Measurements from ENCODE around the gene YOD1. TPM values are rescaled to one million over a fixed set of nuclear protein-coding genes. Genes with fewer than 3 reads are reported as not detected.

YOD1 gene
- total RNA-seq, 5 donors from 2014 or later (not counting 1 experiment from before 2014, with no cell fraction given) = 7.8 to 13.5 (median 8.7) TPM

- Mint-ChIP-seq H3K4me1 (peaks cover 28 to 32% (median 31%) of the 10 kb centered on the region in 3 donors), H3K27me3 (peaks cover 3 to 16% of the 10 kb centered on the region in 2 donors), H3K4me3 (peak within 1 kb of the TSS; percentile 71 to 77 (median 77)), H3K36me3 (no peaks in the 10 kb centered on the region), H3K9me3 (no peaks in the 10 kb centered on the region), H3K27ac (peak within 1 kb of the TSS; percentile 85 to 87)
- Histone ChIP-seq H3K36me3 (ENCODE audit: control insufficient read depth in 2 of 2, extremely low read depth in 1 of 2, insufficient read depth in 1 of 2, low read length in 1 of 2) (no peaks in the 10 kb centered on the region), H3K4me3 (ENCODE audit: control insufficient read depth in 1 of 2, extremely low read depth in 1 of 2, low read length in 1 of 2) (peak within 1 kb of the TSS; percentile 20 to 52), H3K27me3 (replicated peaks in 1 of 2; ENCODE audit: control insufficient read depth in 2 of 2, extremely low read depth in 1 of 2, insufficient read depth in 2 of 2, low read length in 1 of 2) (peaks cover 0 to 4% of the 10 kb centered on the region in 2 experiments), H3K4me1 (ENCODE audit: control insufficient read depth in 1 of 2, extremely low read depth in 1 of 2, insufficient read depth in 2 of 2, low read length in 2 of 2) (peaks cover 4 to 12% of the 10 kb centered on the region in 2 experiments), H3K9me3 (no peaks in the 10 kb centered on the region), H3K27ac (ENCODE audit: low read length) (no peak within 1 kb of the TSS)
- DNase-seq = peak in 24 of 35 experiments; percentile 7 to 72 (median 28)
- POLR2A ChIA-PET = interaction anchor here (0.6 to 0.7 kb wide), 2 partner anchors 62 to 264 kb away, joined by 3 to 4 read pairs; no protein-coding TSS in a partner anchor
- CTCF ChIA-PET = interaction anchor here in 1 of 2 donors (0.6 to 1.2 kb wide), 5 partner anchors 9 to 933 kb away, joined by 3 to 4 read pairs (median 3); no protein-coding TSS in a partner anchor
- WGBS (ENCODE audit: insufficient coverage) = 63% methylated on average over 6 of the region's 9 CpGs
- ATAC-seq (replicated peaks in 1 of 4) = peak; percentile 41 to 96 (median 54)
Measured at GRCh38 chr1:207088701-207089626, 38.0 kb upstream of the YOD1 start, which contains the start of gene C4BPB. Gene C4BPB, plus strand, starts transcription at chr1:207088860. Its CDS starts 672 bp downstream, at chr1:207089532.

DNA sequence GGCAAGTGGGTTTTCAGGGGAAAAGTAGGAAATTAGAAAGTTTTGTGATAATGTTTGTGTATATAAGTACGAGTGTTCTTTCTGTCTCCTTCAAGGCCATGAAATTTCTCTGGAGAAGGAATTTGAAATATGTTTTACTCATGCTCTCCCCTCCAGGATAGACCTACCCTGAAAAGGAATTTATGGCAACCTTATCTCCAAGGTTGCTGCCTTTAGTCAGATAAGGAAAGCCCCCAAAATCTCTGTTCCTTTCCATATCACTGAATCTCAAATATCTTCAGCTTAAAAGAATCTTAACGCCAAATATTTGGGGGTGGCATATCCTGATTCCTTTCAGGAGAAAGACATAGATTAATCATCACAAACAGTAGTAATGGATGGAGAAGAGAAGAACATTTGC is 37.2 kb upstream of the YOD1 start:
- ChIA-PET CTCF (interaction anchor here in 1 of 2 donors (0.6 kb wide), 1 partner anchor 313 kb away, joined by 3 read pairs; no protein-coding TSS in a partner anchor), POLR2A (no interaction called here)
- no peak overlapping the region for H3K4me3 ChIP-seq (ENCODE audit: control insufficient read depth in 1 of 2, extremely low read depth in 1 of 2, low read length in 1 of 2)
- peaks cover 4 to 12% of the 10 kb centered on the region in 2 experiments for H3K4me1 ChIP-seq (ENCODE audit: control insufficient read depth in 1 of 2, extremely low read depth in 1 of 2, insufficient read depth in 2 of 2, low read length in 2 of 2)
- H3K27me3 ChIP-seq (replicated peaks in 1 of 2; ENCODE audit: control insufficient read depth in 2 of 2, extremely low read depth in 1 of 2, insufficient read depth in 2 of 2, low read length in 1 of 2) = peaks cover 0 to 4% of the 10 kb centered on the region in 2 experiments
- Mint-ChIP-seq H3K9me3 (no peaks in the 10 kb centered on the region), H3K4me3 (peak overlapping the region in 1 of 3 donors; percentile 71), H3K27ac (no peak overlapping the region), H3K4me1 (peaks cover 28 to 32% (median 31%) of the 10 kb centered on the region in 3 donors), H3K36me3 (no peaks in the 10 kb centered on the region), H3K27me3 (peaks cover 3 to 20% of the 10 kb centered on the region in 2 donors)
- no peaks in the 10 kb centered on the region for H3K9me3 ChIP-seq
- DNase-seq = no peak
- no peak overlapping the region for H3K27ac ChIP-seq (ENCODE audit: low read length)
- no CpG with 5 or more reads among the region's 2 CpGs for WGBS (ENCODE audit: insufficient coverage)
- no peak for ATAC-seq (replicated peaks in 1 of 4)
- no peaks in the 10 kb centered on the region for H3K36me3 ChIP-seq (ENCODE audit: control insufficient read depth in 2 of 2, extremely low read depth in 1 of 2, insufficient read depth in 1 of 2, low read length in 1 of 2)

- no peaks in the 10 kb centered on the region for H3K36me3 ChIP-seq (ENCODE audit: control insufficient read depth in 2 of 2, extremely low read depth in 1 of 2, insufficient read depth in 1 of 2, low read length in 1 of 2)
- no peak overlapping the region for H3K27ac Mint-ChIP-seq
Measured at GRCh38 chr1:207085887-207086286, 34.9 kb upstream of the YOD1 start.

GRCh38 chr1:207084701-207085180 is 33.7 kb upstream of the YOD1 start:
- DNase-seq (peak; percentile 9 to 80 (median 42)), ATAC-seq (replicated peaks in 1 of 4) (peak; percentile 54 to 83 (median 80))
- Mint-ChIP-seq H3K27ac (no peak overlapping the region), H3K36me3 (no peaks in the 10 kb centered on the region), H3K27me3 (peaks cover 3 to 29% of the 10 kb centered on the region in 2 donors), H3K4me1 (peaks cover 22 to 29% (median 26%) of the 10 kb centered on the region in 3 donors), H3K4me3 (no peak overlapping the region), H3K9me3 (no peaks in the 10 kb centered on the region)
- ChIA-PET CTCF (interaction anchor here (0.5 to 3.5 kb wide), 14 partner anchors 9 to 494 kb away, joined by 3 to 35 read pairs (median 4); no protein-coding TSS in a partner anchor), POLR2A (no interaction called here)
- Histone ChIP-seq H3K36me3 (ENCODE audit: control insufficient read depth in 2 of 2, extremely low read depth in 1 of 2, insufficient read depth in 1 of 2, low read length in 1 of 2) (no peaks in the 10 kb centered on the region), H3K27me3 (replicated peaks in 1 of 2; ENCODE audit: control insufficient read depth in 2 of 2, extremely low read depth in 1 of 2, insufficient read depth in 2 of 2, low read length in 1 of 2) (peaks cover 0 to 4% of the 10 kb centered on the region in 2 experiments), H3K27ac (ENCODE audit: low read length) (no peak overlapping the region), H3K4me1 (ENCODE audit: control insufficient read depth in 1 of 2, extremely low read depth in 1 of 2, insufficient read depth in 2 of 2, low read length in 2 of 2) (peaks cover 4 to 9% of the 10 kb centered on the region in 2 experiments), H3K4me3 (ENCODE audit: control insufficient read depth in 1 of 2, extremely low read depth in 1 of 2, low read length in 1 of 2) (no peak overlapping the region), H3K9me3 (no peaks in the 10 kb centered on the region)
- 0% methylated on average over 3 of the region's 8 CpGs for WGBS (ENCODE audit: insufficient coverage)

More at GRCh38 chr1:207085887-207086286, 34.9 kb upstream of the YOD1 start:
- ChIA-PET CTCF (no interaction called here), POLR2A (no interaction called here)
- no peak overlapping the region for H3K4me3 Mint-ChIP-seq
- Histone ChIP-seq H3K27me3 (replicated peaks in 1 of 2; ENCODE audit: control insufficient read depth in 2 of 2, extremely low read depth in 1 of 2, insufficient read depth in 2 of 2, low read length in 1 of 2) (peaks cover 0 to 4% of the 10 kb centered on the region in 2 experiments), H3K4me3 (ENCODE audit: control insufficient read depth in 1 of 2, extremely low read depth in 1 of 2, low read length in 1 of 2) (no peak overlapping the region), H3K9me3 (no peaks in the 10 kb centered on the region), H3K27ac (ENCODE audit: low read length) (no peak overlapping the region), H3K4me1 (ENCODE audit: control insufficient read depth in 1 of 2, extremely low read depth in 1 of 2, insufficient read depth in 2 of 2, low read length in 2 of 2) (peaks cover 4 to 12% of the 10 kb centered on the region in 2 experiments)
- H3K9me3 Mint-ChIP-seq = no peaks in the 10 kb centered on the region
- ATAC-seq (replicated peaks in 1 of 4) = no peak
- H3K36me3 Mint-ChIP-seq = no peaks in the 10 kb centered on the region
- WGBS (ENCODE audit: insufficient coverage) = no CpG with 5 or more reads among the region's 3 CpGs
- no peak for DNase-seq
- H3K27me3 Mint-ChIP-seq = peaks cover 3 to 27% of the 10 kb centered on the region in 2 donors
- H3K4me1 Mint-ChIP-seq = peaks cover 28 to 32% (median 31%) of the 10 kb centered on the region in 3 donors

GRCh38 chr1:207084232-207084631 is 33.2 kb upstream of the YOD1 start:
- ATAC-seq (replicated peaks in 1 of 4) (no peak), DNase-seq (no peak)
- no peak overlapping the region for H3K27ac ChIP-seq (ENCODE audit: low read length)
- H3K9me3 ChIP-seq = no peaks in the 10 kb centered on the region
- ChIA-PET POLR2A (no interaction called here), CTCF (interaction anchor here (0.5 to 3.5 kb wide), 14 partner anchors 9 to 493 kb away, joined by 3 to 35 read pairs (median 4); no protein-coding TSS in a partner anchor)
- Mint-ChIP-seq H3K27ac (no peak overlapping the region), H3K4me1 (peaks cover 17 to 24% (median 20%) of the 10 kb centered on the region in 3 donors), H3K9me3 (no peaks in the 10 kb centered on the region), H3K4me3 (no peak overlapping the region), H3K36me3 (no peaks in the 10 kb centered on the region), H3K27me3 (peaks cover 3 to 29% of the 10 kb centered on the region in 2 donors)
- 100% methylated on average over 1 of the region's 2 CpGs for WGBS (ENCODE audit: insufficient coverage)
- H3K4me1 ChIP-seq (ENCODE audit: control insufficient read depth in 1 of 2, extremely low read depth in 1 of 2, insufficient read depth in 2 of 2, low read length in 2 of 2) = peaks cover 4 to 8% of the 10 kb centered on the region in 2 experiments
- H3K27me3 ChIP-seq (replicated peaks in 1 of 2; ENCODE audit: control insufficient read depth in 2 of 2, extremely low read depth in 1 of 2, insufficient read depth in 2 of 2, low read length in 1 of 2) = peaks cover 0 to 4% of the 10 kb centered on the region in 2 experiments
- H3K36me3 ChIP-seq (ENCODE audit: control insufficient read depth in 2 of 2, extremely low read depth in 1 of 2, insufficient read depth in 1 of 2, low read length in 1 of 2) = no peaks in the 10 kb centered on the region
- no peak overlapping the region for H3K4me3 ChIP-seq (ENCODE audit: control insufficient read depth in 1 of 2, extremely low read depth in 1 of 2, low read length in 1 of 2)

DNA sequence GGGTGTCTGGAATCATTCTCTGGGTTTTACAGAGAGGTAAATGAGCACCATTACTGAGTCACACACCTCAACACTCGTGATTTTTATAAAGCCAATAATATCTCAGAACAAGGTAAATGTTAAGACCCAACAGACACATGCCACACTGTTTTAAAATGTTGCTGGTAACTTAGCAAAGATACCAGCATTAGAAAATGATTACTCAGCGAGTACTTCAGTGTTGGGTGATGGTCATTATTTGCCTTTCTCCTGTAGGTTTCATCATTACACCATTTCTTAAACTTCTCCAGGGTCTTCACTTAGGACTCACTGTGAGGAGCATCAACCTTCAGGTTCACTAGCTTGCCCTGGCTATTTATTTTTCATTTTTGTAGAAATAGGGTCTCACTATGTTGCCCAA is 30.8 kb upstream of the YOD1 start:
- Histone ChIP-seq H3K27me3 (replicated peaks in 1 of 2; ENCODE audit: control insufficient read depth in 2 of 2, extremely low read depth in 1 of 2, insufficient read depth in 2 of 2, low read length in 1 of 2) (peaks cover 0 to 4% of the 10 kb centered on the region in 2 experiments), H3K27ac (ENCODE audit: low read length) (no peak overlapping the region), H3K9me3 (no peaks in the 10 kb centered on the region), H3K4me3 (ENCODE audit: control insufficient read depth in 1 of 2, extremely low read depth in 1 of 2, low read length in 1 of 2) (no peak overlapping the region), H3K4me1 (ENCODE audit: control insufficient read depth in 1 of 2, extremely low read depth in 1 of 2, insufficient read depth in 2 of 2, low read length in 2 of 2) (peaks cover 0 to 3% of the 10 kb centered on the region in 2 experiments), H3K36me3 (ENCODE audit: control insufficient read depth in 2 of 2, extremely low read depth in 1 of 2, insufficient read depth in 1 of 2, low read length in 1 of 2) (no peaks in the 10 kb centered on the region)
- ATAC-seq (replicated peaks in 1 of 4) (no peak), DNase-seq (no peak)
- ChIA-PET CTCF (interaction anchor here in 1 of 2 donors (1.6 kb wide), 1 partner anchor 323 kb away, joined by 5 read pairs; no protein-coding TSS in a partner anchor), POLR2A (no interaction called here)
- H3K36me3 Mint-ChIP-seq = no peaks in the 10 kb centered on the region
- H3K4me3 Mint-ChIP-seq = no peak overlapping the region
- H3K9me3 Mint-ChIP-seq = no peaks in the 10 kb centered on the region
- no CpG with 5 or more reads among the region's 2 CpGs for WGBS (ENCODE audit: insufficient coverage)
- no peak overlapping the region for H3K27ac Mint-ChIP-seq
- peaks cover 3 to 29% of the 10 kb centered on the region in 2 donors for H3K27me3 Mint-ChIP-seq
- peaks cover 8 to 13% (median 12%) of the 10 kb centered on the region in 3 donors for H3K4me1 Mint-ChIP-seq

All from T-cell (primary cell).